ENCODE measurements around the gene LBX1.

GRCh38 chr10:101231912-101232689, 2.8 kb upstream of the LBX1 start:
- TF ChIP-seq POLR2AphosphoS5 (IDR thresholded peaks at IDR 0.05; ENCODE audit: insufficient read depth, low read depth, low read length) (no peak), CTCF (IDR thresholded peaks at IDR 0.05; ENCODE audit: extremely low read depth in 1 of 2, insufficient read depth in 1 of 2, low read depth in 1 of 2, low read length in 2 of 2) (no peak), POLR2A (IDR thresholded peaks at IDR 0.05; ENCODE audit: low read depth, low read length) (no peak), EZH2 (IDR thresholded peaks at IDR 0.05; ENCODE audit: borderline replicate concordance, low read depth, low read length, severe bottlenecking) (no peak), JUN (IDR thresholded peaks at IDR 0.05; ENCODE audit: borderline replicate concordance, insufficient read depth, insufficient read length, low read depth) (no peak), MAX (IDR thresholded peaks at IDR 0.05; ENCODE audit: insufficient read depth, insufficient read length) (no peak), FOS (IDR thresholded peaks at IDR 0.05; ENCODE audit: borderline replicate concordance, insufficient read depth, low read length) (no peak), MYC (IDR thresholded peaks at IDR 0.05; ENCODE audit: low read depth, low read length) (no peak), GATA2 (IDR thresholded peaks at IDR 0.05; ENCODE audit: insufficient read depth, insufficient read length, low read depth, low read length) (no peak)
